IPS-NIHi7 (cell line): ENCODE data around the gene ABCB6.
"Not testable (repeated sequence)": the region's sequence is repeated elsewhere in the genome, so short reads cannot be mapped to it uniquely, and the experiment has no call there.

Experiments
- DNase-seq: peaks from one replicate; pipeline ENCODE4 v3.0.0; 2012; ENCODE audit warnings: mixed read lengths; ENCODE audit errors: extremely low spot score

Gene ABCB6

DNA sequence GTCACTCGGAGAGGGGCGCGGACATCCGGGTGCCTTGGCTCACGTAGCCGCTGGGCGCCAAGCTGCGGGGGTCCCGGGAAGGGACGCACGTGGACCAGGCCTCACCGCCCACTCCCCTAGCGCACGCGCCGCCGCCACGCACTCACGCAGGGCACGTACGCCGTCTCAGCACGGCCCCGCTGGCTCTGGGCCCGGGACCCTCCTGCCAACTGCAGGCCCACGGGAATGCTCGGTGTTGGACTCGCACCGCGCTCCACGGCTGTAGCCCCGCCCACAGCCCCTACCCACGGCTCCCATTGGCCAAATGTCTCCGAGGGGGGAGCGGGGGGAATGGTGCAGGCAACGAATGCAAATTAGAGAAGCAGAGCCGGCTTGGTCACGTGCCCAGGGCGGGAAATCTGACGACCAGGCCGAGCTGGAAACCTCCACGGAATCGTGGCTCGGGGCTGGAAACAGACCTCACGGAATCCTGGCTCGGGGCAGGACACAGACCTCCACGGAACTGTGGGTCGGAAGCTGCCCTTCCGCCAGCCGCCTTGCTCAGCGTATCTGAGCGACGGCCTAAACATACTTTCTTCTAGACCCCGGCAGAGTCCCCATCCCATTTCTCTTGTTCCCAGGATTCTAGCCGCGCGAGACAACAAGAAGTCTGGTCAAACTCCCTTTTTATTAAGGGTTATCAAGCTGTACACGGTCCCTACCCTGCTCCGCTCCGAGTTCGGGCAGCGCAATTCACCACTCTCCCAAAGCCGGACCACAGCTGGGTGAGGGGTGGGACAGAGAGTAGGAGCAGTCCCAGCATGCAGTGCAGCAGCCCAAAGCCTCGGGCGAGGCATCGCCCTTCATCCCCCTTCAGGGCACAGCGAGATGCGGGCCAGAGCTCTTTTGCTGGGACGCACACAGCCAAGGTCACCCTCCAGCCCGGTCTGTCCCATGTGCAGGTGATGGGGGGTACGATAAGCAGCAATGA, at the start of gene ABCB6:
ABCB6 (minus strand) TSS at position 227 of the 970 bp plus-strand sequence. CDS start 285 bp downstream, outside the sequence.
- peak; percentile 93 for DNase-seq

DNA sequence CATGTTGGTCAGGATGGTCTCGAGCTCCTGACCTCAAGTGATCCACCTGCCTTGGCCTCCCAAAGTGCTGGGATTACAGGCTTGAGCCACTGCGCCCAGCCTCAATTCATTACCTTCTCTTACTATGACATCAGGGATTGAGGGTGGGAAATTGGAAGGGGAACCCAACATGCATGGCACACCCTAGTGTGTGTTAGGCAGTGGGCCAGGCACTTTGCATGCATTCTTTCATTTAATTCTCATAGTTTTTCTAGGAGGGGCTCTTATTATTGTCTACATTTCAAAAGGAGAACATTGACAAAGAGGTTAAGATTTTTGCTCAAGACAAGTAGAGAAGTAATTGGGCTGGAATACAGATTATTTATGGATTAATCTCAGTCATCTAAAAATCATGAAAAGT, 49.5 kb upstream of the ABCB6 start:
- no peak for DNase-seq

DNA sequence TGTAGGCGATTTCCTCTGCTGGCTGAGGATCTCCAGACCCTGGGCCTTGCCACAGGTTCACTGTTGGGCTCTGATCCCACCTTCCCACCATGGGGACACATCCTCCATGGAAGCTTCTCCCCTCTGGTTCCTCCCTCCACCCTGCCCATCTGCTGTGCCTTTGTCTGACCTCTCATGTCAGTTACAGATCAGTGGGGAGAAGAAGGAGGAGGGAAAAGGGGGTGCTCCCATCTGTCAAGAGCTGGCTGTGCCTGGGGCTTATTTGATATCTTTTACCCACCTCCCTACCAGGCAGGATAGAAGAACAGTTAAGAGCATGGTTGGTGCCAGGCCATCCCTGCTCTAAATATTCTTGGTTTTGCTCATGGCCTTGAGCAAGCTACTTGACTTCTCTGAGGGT, 48.1 kb upstream of the ABCB6 start:
- DNase-seq: no peak

DNA sequence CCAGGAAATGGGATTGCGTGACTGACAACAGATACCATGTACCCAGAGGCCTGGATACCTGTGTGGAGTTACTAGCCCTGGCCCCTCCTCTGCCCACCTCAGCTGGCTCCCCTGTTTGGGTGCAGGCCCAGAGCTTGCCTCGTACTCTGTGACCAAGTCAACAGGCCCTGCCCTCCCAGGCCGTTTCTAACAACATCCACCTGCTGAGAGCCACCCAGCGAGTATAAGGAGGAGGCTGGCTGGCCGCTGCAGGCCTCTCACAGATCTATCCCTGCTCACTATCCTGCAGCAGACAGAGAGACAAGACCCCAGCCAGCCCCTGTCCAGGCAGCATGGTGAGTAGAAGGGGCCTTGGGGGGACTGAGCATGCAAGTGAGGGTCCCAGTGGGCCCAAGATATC, 47.5 kb upstream of the ABCB6 start:
- DNase-seq: no peak

DNA sequence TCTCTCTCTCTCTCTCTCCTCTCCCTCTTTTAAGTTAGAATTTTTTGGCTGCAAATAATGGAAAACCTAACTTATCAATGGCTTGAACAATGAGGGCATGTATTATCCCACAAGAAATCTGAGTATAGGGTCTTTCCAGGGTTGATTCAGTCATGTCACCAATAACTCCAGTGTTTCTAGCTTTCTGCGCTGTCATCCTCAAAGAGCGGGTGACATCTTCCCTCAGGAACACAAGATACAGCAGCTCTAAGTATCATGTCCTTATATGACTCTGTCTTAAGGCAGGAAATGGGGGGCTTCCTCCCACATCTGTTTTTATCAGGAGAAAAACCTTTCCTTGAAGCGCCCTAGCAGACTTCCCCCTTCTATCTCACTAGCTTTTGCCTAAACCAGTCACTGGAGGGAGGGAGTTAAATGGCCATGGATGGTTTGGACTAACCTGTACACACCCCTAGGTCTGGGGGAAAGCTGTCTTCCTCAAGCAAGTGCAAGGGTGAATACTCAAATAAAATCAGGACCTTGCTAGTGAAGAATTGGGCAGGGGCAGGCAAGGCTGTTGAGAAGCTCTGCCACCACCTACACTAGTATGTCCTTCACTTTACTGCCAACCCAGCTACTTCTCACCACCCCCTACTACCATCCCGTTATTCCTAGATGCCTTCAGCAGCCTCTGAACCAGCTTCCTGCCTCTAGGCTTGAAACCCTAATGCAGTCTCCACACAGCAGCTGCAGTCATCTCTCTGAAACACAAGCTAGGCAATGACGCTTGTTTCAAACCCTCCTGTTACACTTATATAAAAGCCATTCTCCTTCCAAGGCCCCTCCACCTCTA, 42.5 kb upstream of the ABCB6 start:
- no peak for DNase-seq

DNA sequence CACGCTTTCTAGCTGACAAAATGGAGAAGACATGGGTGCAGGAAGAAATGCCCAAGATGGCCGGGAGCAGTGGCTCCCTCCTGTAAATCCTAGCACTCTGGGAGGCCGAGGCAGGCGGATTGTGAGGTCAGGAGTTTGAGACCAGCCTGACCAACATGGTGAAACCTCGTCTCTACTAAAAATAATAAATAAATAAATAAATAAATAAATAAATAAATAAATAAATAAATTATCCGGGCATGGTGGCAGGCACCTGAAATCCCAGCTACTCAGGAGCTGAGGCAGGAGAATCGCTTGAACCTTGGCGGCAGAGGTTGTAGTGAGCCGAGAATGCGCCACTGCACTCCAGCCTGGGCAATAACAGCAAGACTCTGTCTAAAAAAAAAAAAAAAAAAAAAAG, 40.2 kb upstream of the ABCB6 start:
- not testable (repeated sequence) for DNase-seq

DNA sequence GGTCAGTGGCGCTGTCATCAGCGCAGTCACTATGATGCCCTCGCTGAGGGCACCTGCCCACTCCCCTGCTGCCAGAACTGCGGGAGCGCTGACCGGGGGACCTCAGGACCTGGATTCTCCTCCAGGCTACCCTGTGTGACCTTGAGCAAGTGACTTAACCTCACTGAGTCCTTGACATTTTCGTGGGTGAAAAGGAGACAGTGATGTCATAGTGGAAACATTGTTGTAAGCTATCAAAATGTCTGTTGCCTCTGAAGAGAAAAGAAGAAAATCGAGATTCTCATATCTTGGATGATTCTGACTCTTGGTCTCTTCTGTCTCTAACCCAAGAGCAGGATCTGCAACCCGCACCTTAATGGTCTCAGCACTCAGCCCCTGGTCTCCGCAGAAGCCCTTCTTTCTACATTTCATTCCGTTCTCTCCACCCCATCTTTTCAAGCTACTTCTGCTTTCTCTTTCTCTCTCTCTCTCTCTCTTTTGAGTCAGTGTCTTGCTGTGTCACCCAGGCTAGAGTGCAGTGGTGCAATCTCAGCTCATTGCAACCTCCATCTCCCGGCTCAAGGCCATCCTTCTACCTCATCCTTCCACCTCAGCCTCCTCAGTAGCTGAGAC, 35.9 kb upstream of the ABCB6 start:
- DNase-seq: no peak

DNA sequence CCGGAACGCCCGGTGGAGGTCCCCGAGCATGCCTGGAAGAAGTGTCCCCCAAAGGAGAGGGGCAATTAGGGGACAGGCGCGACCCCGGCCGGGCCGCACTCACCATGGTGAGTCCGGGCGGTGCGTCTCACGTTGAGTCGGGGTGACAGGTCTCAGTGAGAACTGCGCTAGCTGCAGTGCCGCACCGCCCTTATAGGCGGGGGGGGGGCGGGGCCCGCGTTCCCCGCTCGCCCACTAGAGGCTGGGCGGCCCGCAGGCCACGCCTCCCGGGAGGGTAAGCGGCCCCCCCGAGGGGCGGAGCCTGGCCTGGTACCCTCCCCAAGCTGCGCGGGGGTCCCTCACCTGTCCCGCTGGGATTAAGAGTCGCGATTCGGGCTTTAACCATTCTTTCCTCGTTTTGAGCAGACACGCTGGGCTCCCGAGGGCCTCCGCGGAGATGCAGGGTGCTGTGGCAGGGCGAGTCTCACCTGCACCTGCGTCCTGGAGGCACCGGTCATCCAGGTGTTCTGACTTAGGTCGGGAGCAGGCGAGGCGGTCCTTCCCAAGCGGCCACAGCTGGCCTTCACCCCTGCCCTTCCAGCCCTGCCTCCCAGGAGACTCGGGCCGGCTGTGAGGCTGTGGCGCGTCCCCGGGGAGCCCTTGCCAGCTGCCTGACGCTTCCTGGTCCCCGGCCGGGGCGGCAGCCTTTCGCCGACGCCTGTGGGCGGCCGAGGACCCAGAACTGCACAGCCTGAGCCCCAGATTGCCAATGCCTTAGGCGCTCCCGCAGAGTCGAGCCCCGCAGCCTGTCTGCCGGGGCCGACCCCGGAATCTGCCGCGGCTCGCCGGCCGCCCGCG, 35.2 kb upstream of the ABCB6 start, which contains the start of gene TUBA4A:
TUBA4A (minus strand) TSS at position 166 of the 837 bp plus-strand sequence; CDS start at position 106, 60 bp downstream.
- peak; percentile 96 for DNase-seq

DNA sequence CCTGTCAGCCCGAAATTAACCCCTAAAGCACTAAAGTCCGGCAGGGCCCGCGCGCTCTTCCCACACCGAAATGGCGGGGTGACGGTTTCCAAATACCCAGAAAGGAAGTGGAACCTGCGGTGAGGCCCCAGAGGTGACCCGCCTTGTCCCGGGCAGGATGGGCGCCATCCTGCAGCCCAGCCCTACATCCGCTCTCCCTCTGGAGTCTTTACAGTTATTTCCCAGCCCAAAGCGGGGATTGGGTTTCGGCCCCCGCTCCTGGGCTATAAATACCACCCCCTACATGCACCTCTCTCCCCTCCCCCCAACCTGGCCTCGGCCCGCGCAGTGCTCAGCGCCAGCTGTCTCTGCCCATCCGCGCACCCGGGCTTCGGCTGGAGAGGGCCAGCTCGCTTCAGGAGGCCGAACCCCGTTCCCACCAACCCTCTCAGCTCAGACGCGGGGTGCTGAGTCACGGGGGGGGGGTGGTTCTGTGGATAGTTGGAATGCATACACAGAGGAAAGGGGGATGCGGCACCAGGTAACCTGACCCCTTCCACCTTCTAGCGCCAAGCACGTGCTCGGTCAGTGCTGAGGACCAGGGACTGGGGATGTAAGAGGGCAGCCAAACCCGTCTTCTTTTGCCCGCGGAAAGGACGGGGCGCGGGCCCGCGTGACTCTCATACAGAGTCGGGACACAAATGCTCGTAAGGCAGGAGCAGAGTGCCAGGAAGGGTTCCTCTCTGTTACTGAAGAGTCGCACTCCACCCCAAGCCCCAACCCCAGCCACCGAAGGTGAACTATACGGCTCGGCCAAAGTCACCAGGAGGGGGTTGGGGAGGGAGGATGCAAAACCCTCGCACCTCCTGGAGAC, 34.4 kb upstream of the ABCB6 start, which contains the start of gene TUBA4B:
TUBA4B (plus strand) TSS at position 344 of the 853 bp plus-strand sequence; CDS start at position 509, 165 bp downstream.
- peak; percentile 41 for DNase-seq

DNA sequence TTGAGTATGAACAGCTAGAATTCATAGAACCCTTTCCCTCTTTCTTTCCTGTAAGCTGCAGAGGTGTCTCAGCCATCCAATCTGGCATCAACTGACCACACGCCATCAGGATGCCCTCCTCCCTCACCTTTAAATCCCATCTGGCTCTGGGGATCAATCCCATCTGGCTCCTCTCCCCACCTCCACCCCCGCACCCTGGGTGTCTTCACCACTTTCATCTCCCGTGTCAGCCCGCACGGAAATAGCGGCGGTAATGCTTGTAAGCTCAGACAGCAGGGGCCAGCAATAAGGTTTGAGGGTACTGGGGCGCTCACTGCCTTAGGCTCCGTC, 33.8 kb upstream of the ABCB6 start:
- no peak for DNase-seq

DNA sequence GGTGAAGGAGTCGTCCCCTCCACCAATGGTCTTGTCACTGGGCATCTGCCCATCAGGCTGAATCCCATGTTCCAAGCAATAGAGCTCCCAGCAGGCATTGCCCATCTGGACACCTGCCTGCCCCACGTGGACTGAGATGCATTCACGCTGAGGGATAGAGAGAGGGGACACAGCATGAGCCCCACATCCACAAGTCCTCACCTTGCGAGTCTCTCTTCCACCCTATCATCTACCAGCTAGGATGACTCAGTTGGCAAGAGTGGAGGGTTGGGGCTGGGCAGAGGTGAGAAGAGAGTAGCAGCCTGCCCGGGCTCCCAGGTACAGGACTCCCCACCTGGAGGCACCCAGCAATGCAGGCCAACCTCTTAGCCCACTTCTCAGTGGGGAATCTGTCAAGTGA, 33.3 kb upstream of the ABCB6 start:
- DNase-seq: no peak

DNA sequence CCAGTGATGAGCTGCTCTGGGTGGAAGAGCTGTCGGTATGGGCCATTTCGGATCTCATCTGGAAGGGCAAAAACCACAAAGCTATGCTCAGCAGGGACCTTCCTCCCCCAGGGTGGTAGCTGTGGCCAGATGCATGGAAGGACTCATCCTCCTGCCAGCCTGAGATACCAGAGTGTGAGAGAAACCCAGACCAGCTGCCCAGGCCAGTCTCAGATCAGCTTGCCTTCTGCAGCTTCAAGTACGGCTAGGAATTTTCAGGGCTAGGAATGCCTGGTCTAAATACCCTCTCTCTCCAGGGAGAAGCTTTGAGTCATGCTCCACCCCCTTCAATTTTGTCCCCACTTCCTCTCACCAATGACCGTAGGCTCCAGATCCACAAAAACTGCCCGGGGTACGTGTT, 32.9 kb upstream of the ABCB6 start:
- DNase-seq: no peak

DNA sequence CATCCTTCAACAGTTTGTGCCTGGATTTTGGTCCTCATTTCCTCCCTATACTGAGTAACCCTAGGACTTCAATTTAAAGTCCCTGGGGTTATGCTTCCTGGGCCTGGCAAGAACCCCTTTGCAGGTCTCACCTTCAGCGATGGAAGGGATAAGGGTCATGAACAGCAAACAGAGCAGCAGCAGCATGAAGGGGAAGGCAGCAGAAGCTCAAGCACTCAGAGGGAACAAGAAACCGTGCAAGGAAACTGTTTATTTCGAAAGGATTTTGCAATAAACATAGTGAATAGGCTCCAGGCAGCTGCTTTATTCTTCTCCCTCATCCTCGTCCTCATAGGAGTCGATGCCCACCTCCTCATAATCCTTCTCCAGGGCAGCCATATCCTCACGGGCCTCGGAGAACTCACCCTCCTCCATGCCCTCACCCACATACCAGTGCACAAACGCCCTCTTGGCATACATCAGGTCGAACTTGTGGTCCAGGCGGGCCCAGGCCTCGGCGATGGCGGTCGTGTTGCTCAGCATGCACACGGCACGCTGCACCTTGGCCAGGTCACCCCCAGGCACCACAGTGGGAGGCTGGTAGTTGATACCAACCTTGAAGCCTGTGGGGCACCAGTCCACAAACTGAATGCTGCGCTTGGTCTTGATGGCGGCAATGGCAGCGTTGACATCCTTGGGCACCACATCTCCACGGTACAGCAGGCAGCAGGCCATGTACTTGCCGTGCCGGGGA, 31.5 kb upstream of the ABCB6 start:
- no peak for DNase-seq

DNA sequence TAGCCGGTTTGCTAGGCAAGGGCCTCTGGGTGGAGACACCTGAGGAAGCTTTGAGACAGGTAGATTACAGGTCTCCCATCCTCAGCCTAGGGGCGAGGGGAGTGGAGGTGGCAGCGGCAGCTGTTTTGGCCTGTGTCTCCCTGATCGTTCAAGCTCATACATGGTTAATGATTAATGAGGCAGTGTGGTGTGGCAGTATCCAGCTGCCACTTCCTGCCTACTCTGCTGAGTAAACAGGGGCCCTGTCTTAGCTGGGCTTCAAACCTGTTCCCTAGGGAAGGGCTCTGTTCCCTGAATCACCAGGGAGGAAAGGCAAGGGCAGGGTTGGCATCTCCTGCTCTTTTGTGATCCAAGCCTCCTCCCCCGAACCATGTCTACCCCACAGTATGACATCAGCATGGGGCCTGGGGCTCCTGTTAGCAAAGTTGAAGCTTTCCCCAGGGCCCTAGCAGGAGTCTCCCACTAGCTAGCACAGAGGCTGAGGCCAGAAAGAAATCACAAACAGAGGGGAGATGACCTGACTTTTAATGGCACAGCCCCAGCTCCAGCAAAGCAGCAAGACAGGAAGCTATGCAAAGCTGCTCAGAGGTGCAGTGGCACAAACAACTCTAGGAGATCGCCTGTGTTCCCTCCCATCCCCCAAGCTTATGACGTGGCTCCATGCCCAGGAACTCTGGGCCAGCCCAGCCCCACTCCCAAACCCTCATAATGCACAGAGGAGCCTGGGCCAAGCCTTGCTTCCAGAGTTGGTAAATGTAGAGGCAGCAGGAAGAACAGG, 30.6 kb upstream of the ABCB6 start:
- DNase-seq: no peak

DNA sequence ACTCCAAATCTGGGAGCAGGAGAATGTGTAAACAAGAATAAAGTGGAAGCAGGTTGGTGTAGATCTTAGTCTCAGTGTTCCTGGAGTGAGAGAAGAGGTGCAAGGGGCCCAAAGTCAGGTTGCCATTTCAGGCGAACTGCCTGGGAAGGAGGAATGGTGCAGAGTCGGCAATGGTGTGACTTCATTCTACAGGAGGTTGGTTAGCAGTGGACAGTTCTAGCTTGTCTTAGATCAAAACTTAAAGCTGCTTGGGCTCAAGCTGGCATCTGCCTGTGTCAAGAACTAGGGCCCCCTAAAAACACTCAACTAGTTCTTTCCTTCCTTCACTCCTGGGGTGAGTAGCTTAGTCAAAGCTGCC, 30.1 kb upstream of the ABCB6 start:
- no peak for DNase-seq

DNA sequence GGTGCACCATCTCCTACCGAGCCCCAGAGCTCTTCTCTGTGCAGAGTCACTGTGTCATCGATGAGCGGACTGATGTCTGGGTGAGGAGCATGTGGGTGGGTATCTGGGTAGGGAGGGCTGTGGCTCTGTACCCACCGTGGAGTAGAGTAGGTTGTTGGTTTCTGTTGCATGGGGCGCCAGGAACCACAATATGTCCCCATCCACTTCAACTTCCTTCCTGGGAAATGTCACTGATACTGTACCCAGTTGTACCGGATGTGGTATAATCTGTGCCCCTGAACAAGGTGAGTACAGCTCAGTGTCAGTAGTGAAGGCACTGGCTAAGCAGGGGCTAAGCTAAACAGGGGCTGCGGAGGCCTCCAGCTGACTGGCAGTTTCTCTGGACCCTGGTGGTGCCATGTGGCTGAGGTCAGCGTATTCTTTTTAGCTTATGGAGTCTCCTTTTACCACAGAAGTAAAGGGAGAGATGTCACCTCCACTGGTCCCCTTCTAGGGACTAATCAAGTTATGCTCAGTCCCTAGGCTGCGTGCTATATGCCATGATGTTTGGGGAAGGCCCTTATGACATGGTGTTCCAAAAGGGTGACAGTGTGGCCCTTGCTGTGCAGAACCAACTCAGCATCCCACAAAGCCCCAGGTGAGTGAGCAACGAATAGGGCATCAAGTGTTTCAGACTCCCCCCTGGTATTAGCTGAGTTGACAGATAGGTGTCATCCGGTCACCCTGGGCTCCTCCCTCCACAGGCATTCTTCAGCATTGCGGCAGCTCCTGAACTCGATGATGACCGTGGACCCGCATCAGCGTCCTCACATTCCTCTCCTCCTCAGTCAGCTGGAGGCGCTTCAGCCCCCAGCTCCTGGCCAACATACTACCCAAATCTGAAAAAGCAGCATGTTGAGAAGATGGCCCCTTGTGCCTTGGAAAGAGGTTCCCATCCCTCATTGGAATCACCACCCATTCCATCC, 29.2 kb upstream of the ABCB6 start:
- DNase-seq: no peak

DNA sequence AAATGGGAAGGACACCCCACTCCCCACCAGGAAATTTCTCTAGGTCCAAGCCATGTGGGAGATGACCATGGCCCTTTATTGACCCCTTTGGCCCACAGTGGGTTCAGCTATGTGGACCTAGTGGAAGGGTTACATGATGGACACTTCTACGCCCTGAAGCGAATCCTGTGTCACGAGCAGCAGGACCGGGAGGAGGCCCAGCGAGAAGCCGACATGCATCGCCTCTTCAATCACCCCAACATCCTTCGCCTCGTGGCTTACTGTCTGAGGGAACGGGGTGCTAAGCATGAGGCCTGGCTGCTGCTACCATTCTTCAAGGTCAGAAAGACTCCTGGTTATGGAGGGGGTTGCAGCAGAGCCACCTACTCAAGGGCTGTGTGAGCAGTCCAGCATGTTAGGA, 27.8 kb upstream of the ABCB6 start:
- no peak for DNase-seq

DNA sequence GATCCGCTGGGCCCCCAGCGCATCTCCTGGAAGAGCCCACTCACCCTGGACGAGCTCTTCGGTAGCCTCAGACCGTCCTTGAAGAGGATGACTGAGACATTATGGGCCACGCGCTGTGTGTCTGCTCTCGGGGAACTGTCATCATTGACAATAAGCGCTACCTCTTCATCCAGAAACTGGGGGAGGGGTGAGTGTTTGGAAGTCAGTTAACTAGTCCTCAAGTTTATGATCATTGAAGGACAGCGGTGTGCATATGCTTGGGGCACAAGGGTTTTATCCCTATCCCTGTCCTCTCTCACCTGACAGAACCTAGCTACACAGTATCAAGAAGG, 27.1 kb upstream of the ABCB6 start:
- no peak for DNase-seq
